Liver (tissue), 9 donors: Measurements from ENCODE around the gene BATF3. TPM values are rescaled to one million over a fixed set of nuclear protein-coding genes. Genes with fewer than 3 reads are reported as not detected.

ENCODE experiments used
- DNase-seq: peaks from one replicate; pipeline ENCODE4 v3.0.0-alpha.2; 2017; ENCODE audit warnings: low spot score
- H3K27ac ChIP-seq, 2 donors: one replicate each; pipeline ENCODE4 v1.7.0; 2013; ENCODE audit warnings: inconsistent platforms in 2 of 2, low read length in 2 of 2, control low read depth in 1 of 2, low read depth in 1 of 2, mild to moderate bottlenecking in 1 of 2
- H3K27me3 ChIP-seq, 4 donors: one replicate each; pipeline versions ENCODE4 v1.6.1 to v1.7.0; 2013; ENCODE audit warnings: low read length in 3 of 4, inconsistent platforms in 1 of 4, mild to moderate bottlenecking in 1 of 4, moderate library complexity in 1 of 4; ENCODE audit not compliant: control insufficient read depth in 4 of 4, insufficient read depth in 4 of 4
- H3K36me3 ChIP-seq, 4 donors: one replicate each; pipeline versions ENCODE4 v1.6.1 to v1.7.0; 2013; ENCODE audit warnings: low read length in 3 of 4, mild to moderate bottlenecking in 3 of 4, low read depth in 1 of 4, moderate library complexity in 1 of 4; ENCODE audit not compliant: control insufficient read depth in 4 of 4, insufficient read depth in 3 of 4
- H3K4me1 ChIP-seq, 4 donors: one replicate each; pipeline versions ENCODE4 v1.6.1 to v1.7.0; 2013; ENCODE audit warnings: low read length in 3 of 4, mild to moderate bottlenecking in 3 of 4, moderate library complexity in 1 of 4; ENCODE audit not compliant: control insufficient read depth in 4 of 4, insufficient read depth in 4 of 4
- H3K4me3 ChIP-seq, 3 donors: one replicate each; pipeline versions ENCODE4 v1.6.1 to v1.7.0; 2013; ENCODE audit warnings: low read length in 3 of 3, control low read depth in 1 of 3, low read depth in 1 of 3, mild to moderate bottlenecking in 1 of 3
- H3K9ac ChIP-seq, 2 donors: one replicate each; pipeline ENCODE4 v1.7.0; 2013; ENCODE audit warnings: low read length in 2 of 2, mild to moderate bottlenecking in 2 of 2, moderate library complexity in 2 of 2, control low read depth in 1 of 2, low read depth in 1 of 2
- H3K9me3 ChIP-seq, 4 donors: one replicate each; pipeline versions ENCODE4 v1.6.1 to v1.7.0; 2013; ENCODE audit warnings: low read length in 3 of 4; ENCODE audit not compliant: control insufficient read depth in 4 of 4
- ATF3 ChIP-seq: IDR thresholded peaks from 2 replicates; pipeline ENCODE4 v1.6.1; 2016; ENCODE audit warnings: antibody characterized with exemption
- CTCF ChIP-seq: fragments of 150-350 bp; IDR thresholded peaks from 2 replicates; pipeline ENCODE4 v1.5.1; 2017; ENCODE audit warnings: improper control_type of control experiment, low read depth, low read length; ENCODE audit not compliant: missing input control
- EGR1 ChIP-seq, 2 donors: IDR thresholded peaks; 2 replicates each; pipeline ENCODE4 v1.6.1; 2016 to 2018; ENCODE audit warnings: antibody characterized with exemption in 2 of 2, low read depth in 2 of 2
- FOXA1 ChIP-seq: IDR thresholded peaks from 2 replicates; pipeline ENCODE4 v1.6.1; 2016; ENCODE audit warnings: antibody characterized with exemption
- FOXA2 ChIP-seq: IDR thresholded peaks from 2 replicates; pipeline ENCODE4 v1.6.1; 2016; ENCODE audit warnings: antibody characterized with exemption
- GABPA ChIP-seq, 2 donors: IDR thresholded peaks in 1 of 2; conservative IDR thresholded peaks in 1 of 2; 2 replicates each; pipeline ENCODE4 v1.6.1; 2016; ENCODE audit warnings: antibody characterized with exemption in 2 of 2, mild to moderate bottlenecking in 1 of 2, moderate library complexity in 1 of 2
- HNF4G ChIP-seq: IDR thresholded peaks from 2 replicates; pipeline ENCODE4 v1.6.1; 2016; ENCODE audit warnings: antibody characterized with exemption
- JUND ChIP-seq, 2 donors: IDR thresholded peaks; 2 replicates each; pipeline ENCODE4 v1.6.1; 2016; ENCODE audit warnings: antibody characterized with exemption in 2 of 2
- MAX ChIP-seq: IDR thresholded peaks from 2 replicates; pipeline ENCODE4 v1.6.1; 2016; ENCODE audit warnings: antibody characterized with exemption
- NR2F2 ChIP-seq: IDR thresholded peaks from 2 replicates; pipeline ENCODE4 v1.6.1; 2016; ENCODE audit warnings: antibody characterized with exemption
- RAD21 ChIP-seq, 2 donors: IDR thresholded peaks; 2 replicates each; pipeline ENCODE4 v1.6.1; 2016; ENCODE audit warnings: antibody characterized with exemption in 2 of 2, mild to moderate bottlenecking in 2 of 2
- REST ChIP-seq: IDR thresholded peaks from 2 replicates; pipeline ENCODE4 v1.6.1; 2016; ENCODE audit warnings: antibody characterized with exemption, mild to moderate bottlenecking
- RXRA ChIP-seq, 2 donors: IDR thresholded peaks; 2 replicates each; pipeline ENCODE4 v1.6.1; 2017 to 2018; ENCODE audit warnings: antibody characterized with exemption in 2 of 2, mild to moderate bottlenecking in 1 of 2
- SP1 ChIP-seq: IDR thresholded peaks from 2 replicates; pipeline ENCODE4 v1.6.1; 2018; ENCODE audit warnings: antibody characterized with exemption, mild to moderate bottlenecking
- YY1 ChIP-seq: IDR thresholded peaks from 2 replicates; pipeline ENCODE4 v1.6.1; 2016; ENCODE audit warnings: antibody characterized with exemption, mild to moderate bottlenecking
- ZBTB33 ChIP-seq: IDR thresholded peaks from 2 replicates; pipeline ENCODE4 v1.6.1; 2016; ENCODE audit warnings: antibody characterized with exemption
- WGBS: extraction: QIAGEN DNeasy Blood & Tissue Kit; methylation state at CpG from one replicate; pipeline ENCODE4 v1.1.7; 2013; 5-methylcytosine and 5-hydroxymethylcytosine counted together
- polyA plus RNA-seq, 2 donors: library from polyadenylated mRNA; stranded (reverse) in 1 of 2; unstranded in 1 of 2; fragments of 200-250 nt in 1 of 2; fragments of >200 nt in 1 of 2; fragmentation: Nextera tagmentation in 1 of 2; extraction: Ambion mirVana in 1 of 2; gene quantifications; one replicate each; pipeline versions ENCODE4 v1.2.1 to v1.2.3, GENCODE V29; 2013 to 2015
- total RNA-seq, 2 donors: library from RNA; depleted of rRNA; stranded (reverse); fragments of >200 nt; gene quantifications; one replicate each; pipeline ENCODE4 v1.2.3, GENCODE V29; 2014
- donor health status: healthy.
- donor health status: healthy.
- donor health status: healthy.
- donor health status: healthy.
- donor health status: healthy.

The BATF3 gene
- total and polyA plus RNA-seq, 4 donors = 0.65 to 1.0 (median 0.91) TPM

- no peaks in the 10 kb centered on the region for H3K4me1 ChIP-seq
- H3K27me3 ChIP-seq = no peaks in the 10 kb centered on the region
- H3K9ac ChIP-seq = no peak overlapping the region
- no peak overlapping the region for H3K4me3 ChIP-seq
- no peaks in the 10 kb centered on the region for H3K9me3 ChIP-seq
- no peak for DNase-seq
- TF ChIP-seq RXRA (IDR thresholded peaks at IDR 0.05) = no peak
- no peak for TF ChIP-seq YY1
- TF ChIP-seq MAX = no peak
- no peak for TF ChIP-seq ZBTB33
- no peak for TF ChIP-seq EGR1 (IDR thresholded peaks at IDR 0.05; ENCODE audit: low read depth in 2 of 2)
- no peak for TF ChIP-seq RAD21 (IDR thresholded peaks at IDR 0.05)
- no peak for TF ChIP-seq GABPA (IDR thresholded peaks at IDR 0.05 in 1 of 2, conservative IDR thresholded peaks at IDR 0.05 in 1 of 2)
- TF ChIP-seq SP1 = no peak
- no peak for TF ChIP-seq FOXA2
- no peak for TF ChIP-seq FOXA1
- no peak for TF ChIP-seq HNF4G
- H3K36me3 ChIP-seq = peaks cover 0 to 2% (median 0%) of the 10 kb centered on the region in 4 donors
- H3K27ac ChIP-seq = no peak overlapping the region
Measured at GRCh38 chr1:212737559-212737958, 37.9 kb upstream of the BATF3 start.

- 98% methylated on average over 8 of the region's 8 CpGs for WGBS
- Histone ChIP-seq H3K9ac (no peak overlapping the region), H3K4me1 (peaks cover 3 to 14% (median 5%) of the 10 kb centered on the region in 4 donors), H3K27me3 (no peaks in the 10 kb centered on the region), H3K36me3 (peaks cover 0 to 3% (median 0%) of the 10 kb centered on the region in 4 donors), H3K4me3 (no peak overlapping the region), H3K9me3 (no peaks in the 10 kb centered on the region), H3K27ac (no peak overlapping the region)
- DNase-seq = no peak
- TF ChIP-seq MAX (no peak), RXRA (IDR thresholded peaks at IDR 0.05) (no peak), GABPA (IDR thresholded peaks at IDR 0.05 in 1 of 2, conservative IDR thresholded peaks at IDR 0.05 in 1 of 2) (no peak), JUND (IDR thresholded peaks at IDR 0.05) (no peak), FOXA1 (no peak), YY1 (no peak), ZBTB33 (no peak), EGR1 (IDR thresholded peaks at IDR 0.05; ENCODE audit: low read depth in 2 of 2) (no peak), FOXA2 (no peak), ATF3 (no peak), REST (no peak), RAD21 (IDR thresholded peaks at IDR 0.05) (no peak), NR2F2 (no peak), HNF4G (no peak), CTCF (no peak)
Measured at GRCh38 chr1:212733109-212733508, 33.5 kb upstream of the BATF3 start.
